Measurements from ENCODE around the gene CSRNP3.

- TF ChIP-seq CTCF (IDR thresholded peaks at IDR 0.05) (no peak), POLR2A (IDR thresholded peaks at IDR 0.05) (no peak)
These were observed 127.3 kb downstream of the CSRNP3 start for GRCh38 chr2:165596788-165597187.

All from tibial nerve (tissue), 3 donors.